Measurements from ENCODE around the gene TRPV3.

DNA sequence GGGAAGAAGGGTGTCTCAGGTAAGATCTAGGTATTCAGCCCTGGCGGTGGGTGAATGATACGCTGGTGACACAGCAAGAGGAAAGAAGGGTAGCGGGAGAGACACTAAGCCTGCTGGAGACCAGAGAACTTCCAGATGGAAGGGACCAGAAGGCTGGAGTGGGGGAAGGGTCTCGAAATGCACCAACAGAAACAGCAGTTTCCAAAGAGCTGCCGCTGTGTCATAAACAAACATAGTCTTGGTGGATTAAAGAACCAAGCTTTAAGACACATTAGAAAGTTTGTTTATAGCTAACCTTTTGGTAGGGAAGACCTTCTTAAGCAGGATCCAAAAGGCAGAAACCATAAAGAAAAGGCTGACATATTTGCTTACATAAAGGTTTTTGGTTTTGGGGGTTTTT, 20.9 kb downstream of the TRPV3 start:
- no peak for TF ChIP-seq EZH2phosphoT487 (IDR thresholded peaks at IDR 0.05; ENCODE audit: borderline replicate concordance)
- TF ChIP-seq EGR1 (IDR thresholded peaks at IDR 0.05; ENCODE audit: low read depth) = no peak
- TF ChIP-seq SIN3A (IDR thresholded peaks at IDR 0.05; ENCODE audit: low read depth) = no peak
- TF ChIP-seq ZFX (IDR thresholded peaks at IDR 0.05) = no peak

All from HCT116 (cell line).